COLO668 (cell line): ENCODE data around the gene USP49.

Source experiments
- DNase-seq: peaks from one replicate; lab custom pipeline; 2025; ENCODE audit not compliant: unreplicated experiment; lab: John Stamatoyannopoulos, UW

The USP49 gene

GRCh38 chr6:41929924-41930323 is 34.7 kb upstream of the USP49 start:
- DNase-seq, result no peak

- DNase-seq, result no peak
Observed at GRCh38 chr6:41927253-41927652, 32.1 kb upstream of the USP49 start.

- DNase-seq, result no peak
Observed at GRCh38 chr6:41922154-41922553, 27.0 kb upstream of the USP49 start.

- DNase-seq, result peak; percentile 31
Observed at GRCh38 chr6:41921712-41921998, 26.5 kb upstream of the USP49 start.

- peak; percentile 84 for DNase-seq
Observed at GRCh38 chr6:41920921-41921711, 25.9 kb upstream of the USP49 start, which contains the start of the genes BYSL and MED20. BYSL (plus strand) TSS chr6:41921499; CDS start chr6:41921563, 64 bp downstream. MED20 (minus strand) TSS chr6:41921139; CDS start chr6:41921018, 121 bp downstream.

DNA sequence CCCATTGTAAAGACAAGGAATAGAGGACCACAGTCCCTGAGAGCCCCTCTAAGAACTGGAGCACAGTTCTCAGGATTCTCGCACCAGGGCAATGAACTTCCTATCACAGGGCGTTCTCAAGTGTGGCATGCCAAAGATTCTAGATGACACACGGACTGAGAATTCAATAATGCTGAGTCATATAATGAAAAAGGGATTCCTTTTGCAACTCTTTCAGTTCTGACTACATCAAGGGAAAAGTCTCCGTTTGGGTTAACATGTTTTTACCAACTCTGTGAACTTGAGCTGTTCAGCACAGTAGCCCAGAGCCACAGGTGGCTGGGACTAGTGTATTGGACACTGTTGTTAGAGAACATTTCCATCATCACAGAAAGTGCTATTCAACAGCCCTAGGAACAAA is 22.4 kb upstream of the USP49 start:
- DNase-seq, result no peak

DNA sequence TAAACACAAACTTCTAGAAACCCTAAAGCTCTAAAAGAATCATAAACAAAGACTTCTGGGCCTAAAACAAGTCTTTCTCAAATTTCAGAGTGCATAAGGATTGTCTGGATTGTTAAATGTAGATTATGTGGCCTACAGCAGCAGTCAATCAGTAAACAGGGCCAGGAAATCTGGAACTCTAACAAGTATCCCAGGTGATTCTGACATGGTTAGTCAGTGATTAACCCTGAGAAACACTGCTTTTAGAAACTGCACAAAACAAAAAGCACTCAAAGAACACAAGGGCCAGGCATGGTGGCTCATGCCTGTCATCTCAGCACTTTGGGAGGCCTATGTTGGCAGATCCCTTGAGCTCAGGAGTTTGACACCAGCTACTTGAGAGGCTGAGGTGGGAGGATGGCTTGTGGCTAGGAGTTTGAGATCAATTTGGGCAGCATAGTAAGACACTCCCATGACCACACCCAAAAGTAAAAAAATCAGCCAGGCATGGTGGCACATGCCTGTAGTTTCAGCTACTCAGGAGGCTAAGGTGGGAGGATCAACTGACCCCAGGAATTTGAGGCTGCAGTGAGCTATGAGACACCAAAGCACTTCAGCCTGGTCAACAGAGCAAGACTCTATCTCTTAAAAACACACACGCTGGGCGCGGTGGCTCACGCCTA is 19.8 kb upstream of the USP49 start:
- no peak for DNase-seq

GRCh38 chr6:41914343-41914742 is 19.2 kb upstream of the USP49 start:
- no peak for DNase-seq

GRCh38 chr6:41909727-41910126 is 14.6 kb upstream of the USP49 start:
- DNase-seq, result no peak

- peak; percentile 4 for DNase-seq
Observed at GRCh38 chr6:41901882-41902519, 6.8 kb upstream of the USP49 start.

DNA sequence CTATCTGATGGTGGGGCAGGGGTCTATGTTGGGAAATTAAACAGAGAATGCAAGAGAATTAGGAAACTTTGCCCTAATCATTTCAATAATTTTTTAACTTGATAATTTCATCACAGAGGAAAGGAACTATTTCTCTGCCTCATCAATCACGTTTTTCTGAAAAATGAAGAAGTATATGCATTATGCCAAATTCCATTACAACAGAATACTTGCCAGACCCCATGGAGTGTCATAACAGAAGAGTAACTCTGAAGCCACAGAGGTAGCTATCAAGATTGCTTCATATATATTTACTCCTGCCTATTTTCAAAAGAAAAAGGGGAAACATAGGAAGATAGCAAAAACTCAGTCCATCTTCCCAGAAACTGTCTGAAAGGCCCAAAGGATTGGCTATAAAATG is 5.7 kb upstream of the USP49 start:
- DNase-seq, result no peak

DNA sequence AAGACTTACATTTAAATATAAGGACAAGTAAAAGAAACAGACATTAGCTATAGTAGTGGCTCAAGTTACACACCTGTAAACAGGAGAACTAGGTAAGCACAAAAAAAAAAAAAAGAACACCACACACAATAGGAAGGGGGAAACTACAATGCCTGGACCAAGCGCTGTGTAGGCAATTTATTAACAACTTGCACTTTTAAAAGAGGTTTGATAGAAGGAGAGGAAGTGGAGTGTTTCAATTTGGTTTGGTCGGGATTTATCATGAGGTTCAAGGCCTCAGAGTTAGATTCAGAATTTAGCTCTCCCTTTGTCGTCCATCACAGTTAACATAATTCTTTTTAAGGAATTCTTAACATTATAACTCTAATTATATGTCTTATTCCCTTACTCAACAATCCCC is 1.1 kb upstream of the USP49 start:
- DNase-seq, result no peak

DNA sequence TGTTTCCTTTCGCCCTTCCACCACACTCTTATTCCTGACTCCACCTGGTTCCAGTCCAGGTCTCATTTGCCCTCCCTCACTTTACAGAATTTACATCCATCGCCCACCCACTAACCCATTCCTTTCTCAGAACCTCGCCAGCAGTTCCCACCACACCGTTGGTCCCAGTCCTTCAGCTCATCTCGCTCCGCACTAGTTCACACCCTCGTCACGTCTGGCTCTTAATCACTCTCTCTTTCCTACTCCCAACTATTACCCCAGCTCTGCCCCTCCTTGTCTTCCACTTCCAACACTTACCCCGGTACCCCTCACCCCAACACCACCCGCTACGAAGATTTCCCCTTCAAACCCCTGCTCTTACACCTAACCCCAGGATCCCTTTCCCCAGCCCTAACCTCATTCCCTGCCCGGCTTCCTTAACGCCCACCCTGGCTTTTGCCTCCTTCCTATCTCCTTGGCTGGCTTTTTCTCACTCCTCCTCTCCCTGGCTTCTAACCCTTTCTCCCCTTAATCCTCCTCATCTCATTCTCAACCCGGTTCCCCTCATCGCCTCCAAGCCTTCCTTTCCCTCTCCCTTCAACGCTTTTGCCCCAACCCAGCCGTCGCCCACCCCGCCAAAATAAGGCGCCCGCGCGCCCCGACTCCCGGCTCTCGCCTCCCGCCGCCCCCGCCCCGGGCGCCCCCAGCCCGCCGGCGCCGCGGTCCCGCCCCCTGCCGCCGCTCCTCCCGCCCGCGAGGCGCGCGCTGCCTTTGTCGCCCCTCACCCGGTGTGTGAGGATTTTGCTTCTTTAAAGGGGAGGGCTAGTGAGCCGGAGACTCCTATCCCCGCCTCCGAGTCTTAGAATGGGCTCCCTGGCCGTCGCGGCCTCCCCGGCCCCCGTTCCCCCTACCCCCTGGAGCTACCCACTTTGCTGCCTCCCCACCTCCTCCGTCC is 542 bp downstream of the USP49 start:
- peak; percentile 45 for DNase-seq

GRCh38 chr6:41892921-41893564 is 2.1 kb downstream of the USP49 start:
- DNase-seq, result no peak

DNA sequence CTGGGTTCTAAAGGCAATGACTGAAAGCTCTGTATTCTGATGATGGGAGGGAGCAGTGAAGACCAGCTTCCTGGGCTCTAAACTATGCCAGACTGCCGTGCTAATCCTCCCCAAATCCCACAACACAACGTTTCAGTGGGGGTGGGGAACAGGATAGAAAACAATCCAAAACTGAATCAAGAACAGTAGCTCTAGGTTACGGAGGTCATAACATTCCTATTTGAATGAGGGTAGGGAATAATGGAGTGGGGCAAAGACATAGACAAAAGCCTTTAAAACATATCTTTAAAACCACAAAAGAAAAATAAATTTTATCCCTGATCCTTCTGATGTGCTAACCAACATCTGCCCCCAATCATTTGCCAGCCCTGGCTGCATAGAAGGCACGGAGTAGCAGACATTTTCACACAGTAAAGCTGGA is 7.8 kb downstream of the USP49 start:
- DNase-seq, result no peak

- DNase-seq, result no peak
Observed at GRCh38 chr6:41885930-41886329, 9.2 kb downstream of the USP49 start.

DNA sequence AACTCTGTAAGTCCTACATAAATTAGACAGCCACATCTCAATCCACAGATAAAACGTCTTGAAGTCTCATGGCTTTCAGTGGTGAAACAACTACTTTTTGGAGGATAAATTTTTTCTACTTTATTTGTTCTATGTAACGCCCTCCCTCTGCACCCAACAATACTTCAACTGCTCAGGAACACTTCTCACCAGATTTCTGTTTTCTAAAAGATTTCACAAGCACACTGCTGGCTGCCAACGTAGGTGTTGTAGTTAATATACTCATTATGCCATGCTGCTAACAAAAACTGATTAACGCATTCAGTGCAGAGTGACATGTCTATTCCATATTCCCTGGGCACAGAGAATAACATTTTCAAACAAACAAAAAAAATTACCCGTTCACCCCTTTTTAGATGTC is 10.2 kb downstream of the USP49 start:
- no peak for DNase-seq

- no peak for DNase-seq
Observed at GRCh38 chr6:41881506-41881905, 13.7 kb downstream of the USP49 start.

GRCh38 chr6:41878961-41879405 is 16.2 kb downstream of the USP49 start:
- no peak for DNase-seq

- no peak for DNase-seq
Observed at GRCh38 chr6:41878246-41878645, 16.9 kb downstream of the USP49 start.
